HG03159 (cell line): ENCODE measurements around the gene PRDM15.

Experiments used
- ATAC-seq: cut with Tn5 transposase; IDR thresholded peaks from one replicate; pipeline ENCODE4 v1.9.1; 2021; ENCODE audit warnings: mild to moderate bottlenecking, moderate library complexity; ENCODE audit not compliant: unreplicated experiment

Gene PRDM15

GRCh38 chr21:41846536-41846935 is 32.6 kb downstream of the PRDM15 start:
- ATAC-seq = no peak

DNA sequence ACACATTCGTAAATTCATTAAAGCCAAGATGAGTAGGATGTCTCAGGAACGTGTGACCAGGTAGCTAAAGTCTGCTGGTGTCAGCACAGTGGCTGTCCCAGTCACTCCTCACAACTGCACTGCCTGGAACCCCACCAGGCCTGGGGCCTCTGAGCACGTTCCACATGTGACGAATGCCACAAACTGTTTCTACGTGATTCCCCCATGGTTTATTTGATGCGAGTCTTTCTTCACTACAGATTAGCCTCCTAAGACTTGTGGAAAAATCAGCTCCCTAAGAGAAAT is 33.2 kb downstream of the PRDM15 start:
- no peak for ATAC-seq

DNA sequence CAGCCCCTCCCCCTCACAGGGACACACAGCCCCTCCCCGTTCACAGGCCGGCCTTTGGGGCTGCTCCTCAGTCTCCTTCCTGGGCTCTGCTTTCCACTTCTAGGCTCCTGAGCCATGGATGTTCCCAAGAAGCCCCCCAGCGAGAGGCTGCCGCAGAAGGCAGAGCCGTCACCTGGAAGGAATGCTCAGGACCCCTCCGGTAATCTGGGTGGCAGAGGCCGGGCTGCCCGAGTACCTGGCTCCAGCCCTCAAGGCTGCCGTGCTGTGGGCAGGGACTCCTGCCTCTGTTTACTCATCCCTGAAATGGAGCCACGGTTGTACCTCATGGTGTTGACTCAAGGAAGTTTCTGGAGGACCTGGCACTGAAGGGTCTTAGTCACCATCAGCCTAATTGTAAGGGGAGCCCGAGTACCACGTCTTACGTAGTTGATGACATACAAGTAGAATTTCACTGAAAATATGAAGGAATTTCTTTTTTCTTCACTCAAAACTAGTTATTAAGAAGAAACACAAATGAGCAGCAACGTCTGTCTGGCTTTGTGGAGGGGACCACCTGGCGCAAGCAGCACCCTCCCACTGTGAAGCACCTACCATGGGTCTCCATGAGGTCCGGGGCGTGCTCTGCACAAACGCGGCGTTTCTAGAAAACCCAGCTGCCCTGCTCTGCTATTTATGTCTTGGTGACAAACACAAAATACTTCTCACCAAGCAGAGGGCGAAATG is 33.7 kb downstream of the PRDM15 start:
- ATAC-seq = no peak

DNA sequence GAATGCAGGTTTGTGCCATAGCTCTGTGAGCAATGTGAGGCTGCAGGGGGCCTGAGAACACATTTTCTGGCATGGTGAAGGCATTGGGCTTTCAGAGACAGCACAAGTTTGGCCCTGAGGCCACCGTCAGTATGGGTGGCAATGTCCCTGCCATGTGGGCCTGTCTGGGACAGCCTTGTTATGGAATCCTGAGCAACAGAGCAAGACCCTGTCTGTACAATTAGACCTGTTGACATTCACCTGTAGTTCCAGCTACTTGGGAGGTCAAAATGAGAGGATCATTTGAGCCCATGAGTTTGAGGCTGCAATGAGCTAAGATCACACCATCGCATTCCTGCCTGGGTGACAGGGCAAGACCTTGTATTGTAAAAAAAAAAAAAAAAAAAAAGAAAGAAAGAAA is 35.6 kb downstream of the PRDM15 start:
- no peak for ATAC-seq

- no peak for ATAC-seq
Measured at GRCh38 chr21:41840880-41841279, 38.3 kb downstream of the PRDM15 start.

DNA sequence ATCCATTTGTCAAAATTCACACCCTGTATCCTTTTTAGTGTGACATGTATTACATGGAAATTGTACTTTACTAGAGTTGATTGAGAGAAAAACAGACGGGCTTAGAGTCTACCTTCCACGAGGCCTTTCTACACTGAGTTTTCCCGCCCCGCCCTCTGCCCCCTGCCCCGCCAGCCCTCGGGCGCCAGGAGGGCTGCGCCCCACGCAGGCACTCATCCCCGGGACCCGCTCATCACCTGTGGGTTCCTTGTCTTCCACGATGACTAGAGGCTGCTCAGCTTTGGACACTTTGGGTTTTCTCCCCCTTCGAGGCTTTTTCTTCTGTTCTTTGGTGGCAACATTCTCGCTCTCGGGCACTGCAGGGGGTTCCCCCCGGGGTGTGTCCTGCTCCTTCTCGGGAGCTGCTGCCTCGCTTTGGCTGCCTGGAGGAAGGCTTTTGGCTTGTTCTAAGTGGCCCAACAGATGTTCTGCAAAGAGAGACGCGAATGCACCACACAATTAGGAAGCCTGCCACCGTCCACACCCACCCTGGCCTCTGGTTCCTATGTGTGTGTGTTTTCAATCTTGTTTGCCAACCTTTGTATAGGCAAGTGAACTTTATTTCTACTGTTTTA is 39.6 kb downstream of the PRDM15 start:
- no peak for ATAC-seq

GRCh38 chr21:41837756-41838297 is 41.3 kb downstream of the PRDM15 start:
- ATAC-seq = no peak

GRCh38 chr21:41836166-41837015 is 42.8 kb downstream of the PRDM15 start:
- ATAC-seq = no peak

DNA sequence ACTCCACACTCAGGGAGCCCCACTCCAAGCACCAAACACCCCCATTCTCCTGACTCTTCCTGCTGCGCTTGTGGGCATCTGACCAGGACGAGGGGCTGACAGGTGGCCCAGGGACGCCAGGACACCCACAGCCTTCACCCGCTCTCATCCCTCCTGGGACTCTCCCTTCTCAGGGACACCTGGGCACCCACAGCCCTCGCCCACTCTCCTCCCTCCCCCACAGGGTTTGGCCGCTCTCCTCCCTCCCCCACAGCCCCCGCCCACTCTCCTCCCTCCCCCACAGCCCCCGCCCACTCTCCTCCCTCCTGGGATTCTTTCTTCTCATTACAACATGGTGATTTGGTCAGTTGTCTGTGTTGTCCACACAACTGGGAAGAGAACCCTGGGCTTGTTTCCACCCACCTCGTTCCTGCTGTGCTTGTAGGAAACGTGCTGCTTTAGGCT is 43.4 kb downstream of the PRDM15 start:
- ATAC-seq = no peak

DNA sequence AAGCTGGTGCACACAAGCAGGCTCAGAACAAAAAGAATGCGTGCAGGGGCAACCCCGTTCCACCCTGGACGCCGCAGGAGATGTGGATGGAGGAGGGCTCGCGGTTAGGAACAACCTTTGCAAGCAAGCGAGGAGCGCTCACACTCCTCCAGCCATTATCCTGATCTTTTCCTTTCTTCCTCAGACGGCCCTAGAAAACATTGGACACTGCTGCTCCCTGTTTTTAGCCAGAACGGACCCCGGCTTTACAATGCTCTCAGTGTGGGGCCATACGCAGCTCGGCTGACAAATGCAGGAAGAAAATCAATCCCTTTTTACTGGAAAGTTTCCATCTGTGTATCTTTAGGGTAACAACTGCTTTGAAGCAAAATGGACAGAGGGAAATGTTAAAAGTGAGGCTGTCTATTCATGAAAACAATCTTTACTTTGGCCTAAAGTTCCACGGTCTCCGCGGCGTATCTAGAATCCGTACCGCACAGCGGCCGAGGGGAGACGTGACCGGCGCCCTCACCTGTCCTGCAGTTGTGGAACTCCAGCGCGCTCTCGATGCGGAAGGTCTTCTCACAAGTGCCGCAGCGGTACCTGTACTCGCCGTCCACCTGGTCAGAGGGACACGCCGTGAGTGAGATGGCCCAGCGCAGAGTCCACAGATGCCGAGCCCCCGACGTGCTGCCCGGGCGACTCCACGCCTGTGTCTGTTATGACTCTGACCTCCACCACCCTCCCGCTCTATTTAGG is 44.0 kb downstream of the PRDM15 start:
- no peak for ATAC-seq

- ATAC-seq = no peak
Measured at GRCh38 chr21:41834252-41834925, 44.8 kb downstream of the PRDM15 start.

DNA sequence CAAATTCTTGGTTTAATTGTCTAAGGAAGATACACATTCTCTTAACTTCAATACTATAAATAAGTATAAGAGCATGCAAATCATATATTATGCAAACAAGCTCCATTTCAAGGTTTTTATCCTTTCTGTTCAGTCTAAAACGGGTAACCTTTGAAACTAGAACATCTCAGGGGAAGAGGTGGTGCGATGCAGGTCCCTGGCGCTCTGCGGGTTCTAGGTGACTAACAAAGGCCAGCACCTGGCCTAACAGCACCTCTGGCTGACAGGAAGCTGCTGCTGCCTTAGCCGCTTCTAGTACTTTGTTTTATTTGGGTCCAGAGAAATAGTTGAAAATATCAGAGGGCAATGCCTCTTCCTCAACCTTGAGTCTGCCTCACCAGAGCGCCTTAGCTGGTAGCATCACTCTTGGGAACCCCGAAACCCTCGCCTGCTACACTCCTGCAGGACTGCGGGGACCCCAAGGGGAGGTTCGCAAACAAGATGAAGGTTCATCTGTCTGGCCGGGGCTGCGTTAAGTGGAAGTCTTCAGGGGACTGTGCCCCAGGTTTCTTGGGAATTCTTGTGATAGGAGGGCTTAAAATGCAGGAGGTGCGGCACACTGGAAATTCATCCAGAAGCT is 45.5 kb downstream of the PRDM15 start:
- ATAC-seq = peak; percentile 61

GRCh38 chr21:41832596-41833496 is 46.3 kb downstream of the PRDM15 start:
- ATAC-seq = peak; percentile 51

- no peak for ATAC-seq
Measured at GRCh38 chr21:41831866-41832595, 47.1 kb downstream of the PRDM15 start.

- no peak for ATAC-seq
Measured at GRCh38 chr21:41831453-41831831, 47.7 kb downstream of the PRDM15 start.

DNA sequence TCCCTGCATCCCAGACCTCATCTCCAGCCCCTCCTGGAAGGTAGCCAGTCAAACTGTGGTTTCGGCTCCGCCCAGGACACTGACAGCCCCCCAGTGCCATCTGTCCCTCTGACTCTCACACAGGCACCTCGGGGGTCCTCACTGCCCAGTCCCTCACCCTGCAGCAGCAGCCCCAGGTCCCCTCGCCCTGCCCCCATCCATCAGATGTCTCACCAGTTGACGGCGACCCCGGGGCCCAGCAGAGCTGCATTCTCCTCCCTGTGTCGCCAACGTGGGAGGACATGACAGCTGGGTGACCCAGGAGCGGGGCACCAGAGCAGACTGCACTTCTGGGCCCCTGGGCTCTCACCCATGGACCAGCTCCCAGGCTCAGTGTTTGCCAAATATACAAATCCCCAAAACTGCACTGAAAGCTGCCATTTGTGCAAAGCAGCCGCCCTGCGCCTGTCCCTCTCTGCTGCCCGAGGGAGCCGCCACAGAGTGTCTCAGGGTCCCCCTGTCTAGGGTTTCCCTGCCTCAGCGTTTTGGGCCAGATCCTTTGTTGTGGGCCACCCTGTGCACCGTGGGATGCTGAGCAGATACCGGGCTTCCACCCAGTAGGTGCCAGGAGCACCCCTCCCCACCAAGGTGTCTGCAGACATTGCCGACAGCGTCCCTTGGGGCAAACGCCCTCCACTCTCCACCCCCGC is 48.2 kb downstream of the PRDM15 start:
- ATAC-seq = no peak

- no peak for ATAC-seq
Measured at GRCh38 chr21:41830145-41830707, 48.9 kb downstream of the PRDM15 start.
